GM12875 (cell line): ENCODE measurements around the gene RASL12.
"Not testable (repeated sequence)": the region's sequence is repeated elsewhere in the genome, so short reads cannot be mapped to it uniquely, and the experiment has no call there.

Experiments used
- H3K4me3 ChIP-seq: one replicate; pipeline ENCODE4 v1.5.1; 2011; ENCODE audit warnings: low read depth, low read length, control low read depth
- CTCF ChIP-seq: IDR thresholded peaks from 2 replicates; pipeline ENCODE4 v1.5.1; 2011; ENCODE audit warnings: low read depth, mild to moderate bottlenecking, control low read depth, inconsistent platforms, low read length, moderate library complexity, borderline replicate concordance; ENCODE audit not compliant: insufficient read depth

Gene RASL12

GRCh38 chr15:65096481-65097385 lies 28.9 kb upstream of the RASL12 start:
- no peak for TF ChIP-seq CTCF
- H3K4me3 ChIP-seq, result no peak overlapping the region

GRCh38 chr15:65095747-65096104 lies 27.9 kb upstream of the RASL12 start:
- TF ChIP-seq CTCF, result no peak

GRCh38 chr15:65095011-65095746 lies 27.4 kb upstream of the RASL12 start:
- no peak for TF ChIP-seq CTCF

More at GRCh38 chr15:65095747-65096104, 27.9 kb upstream of the RASL12 start:
- no peak overlapping the region for H3K4me3 ChIP-seq

GRCh38 chr15:65094294-65094995 lies 26.7 kb upstream of the RASL12 start:
- no peak for TF ChIP-seq CTCF
- no peak overlapping the region for H3K4me3 ChIP-seq

More at GRCh38 chr15:65095011-65095746, 27.4 kb upstream of the RASL12 start:
- H3K4me3 ChIP-seq, result no peak overlapping the region

GRCh38 chr15:65093793-65094170 lies 26.0 kb upstream of the RASL12 start:
- H3K4me3 ChIP-seq, result not testable (repeated sequence)

- TF ChIP-seq CTCF, result no peak
These were observed 25.4 kb upstream of the RASL12 start for GRCh38 chr15:65092911-65093792.

More at GRCh38 chr15:65092911-65093792, 25.4 kb upstream of the RASL12 start:
- H3K4me3 ChIP-seq, result no peak overlapping the region
